NCI-H2107 (cell line): ENCODE results near the gene BMPER.

Experiments
- DNase-seq: peaks from one replicate; lab custom pipeline; 2025; lab: John Stamatoyannopoulos, UW

BMPER gene

GRCh38 chr7:33888166-33888565 is 17.2 kb upstream of the BMPER start:
- DNase-seq: no peak

- no peak for DNase-seq
These were observed 12.4 kb upstream of the BMPER start for GRCh38 chr7:33892945-33893344.

- DNase-seq: no peak
These were observed 12.0 kb upstream of the BMPER start for GRCh38 chr7:33893377-33893776.

- DNase-seq: peak; percentile 46
These were observed 10.1 kb upstream of the BMPER start for GRCh38 chr7:33895025-33895804.

GRCh38 chr7:33900501-33900900 is 4.8 kb upstream of the BMPER start:
- DNase-seq: no peak

GRCh38 chr7:33901199-33901598 is 4.1 kb upstream of the BMPER start:
- DNase-seq: no peak

GRCh38 chr7:33901847-33902246 is 3.5 kb upstream of the BMPER start:
- no peak for DNase-seq

- no peak for DNase-seq
These were observed 2.6 kb upstream of the BMPER start for GRCh38 chr7:33902746-33903145.

GRCh38 chr7:33903791-33904680 is 1.3 kb upstream of the BMPER start:
- DNase-seq: no peak

GRCh38 chr7:33904681-33905388 is 504 bp upstream of the BMPER start:
- peak; percentile 24 for DNase-seq

- no peak for DNase-seq
These were observed 1.4 kb downstream of the BMPER start for GRCh38 chr7:33906697-33907096.

- DNase-seq: no peak
These were observed 2.3 kb downstream of the BMPER start for GRCh38 chr7:33907625-33908024.

GRCh38 chr7:33909318-33909717 is 4.0 kb downstream of the BMPER start:
- DNase-seq: no peak

GRCh38 chr7:33909755-33910154 is 4.4 kb downstream of the BMPER start:
- no peak for DNase-seq

GRCh38 chr7:33910756-33911155 is 5.4 kb downstream of the BMPER start:
- DNase-seq: no peak

GRCh38 chr7:33916357-33917081 is 11.2 kb downstream of the BMPER start:
- DNase-seq: no peak

- DNase-seq: no peak
These were observed 12.3 kb downstream of the BMPER start for GRCh38 chr7:33917661-33918060.

GRCh38 chr7:33918438-33919143 is 13.3 kb downstream of the BMPER start:
- no peak for DNase-seq

- DNase-seq: no peak
These were observed 14.1 kb downstream of the BMPER start for GRCh38 chr7:33919449-33919848.

GRCh38 chr7:33921216-33921938 is 16.0 kb downstream of the BMPER start:
- DNase-seq: no peak

GRCh38 chr7:33922820-33923219 is 17.5 kb downstream of the BMPER start:
- DNase-seq: no peak
